Activated naive CD4-positive, alpha-beta T cell treated with anti-CD3 and anti-CD28 coated beads, Interleukin-2, amount 10 ng/mL, durations not matched to agents 7 days and 5 days (primary cell): ENCODE measurements around the gene DYRK1A.
A peak's percentile ranks its signal among the peaks of the same experiment; 100 is the strongest.

Experiments used
- CTCF ChIA-PET: fragments of 350-600 bp; sonication (Branson Sonifier 250); formaldehyde crosslinking; loops from one replicate; lab custom pipeline; 2021; ENCODE audit warnings: antibody characterized with exemption; lab: Charles Lee
- DNase-seq: peaks from one replicate; pipeline ENCODE4 v3.0.0-alpha.2; 2020
- H3K27ac Mint-ChIP-seq: one replicate; pipeline ENCODE4 v1.8.0; 2021; ENCODE audit warnings: mild to moderate bottlenecking, moderate library complexity, mixed read lengths
- H3K27me3 Mint-ChIP-seq: one replicate; pipeline ENCODE4 v1.8.0; 2021; ENCODE audit warnings: mild to moderate bottlenecking, mixed read lengths
- H3K36me3 Mint-ChIP-seq: one replicate; pipeline ENCODE4 v1.8.0; 2021; ENCODE audit warnings: mixed read lengths
- H3K4me1 Mint-ChIP-seq: one replicate; pipeline ENCODE4 v1.8.0; 2021; ENCODE audit warnings: mixed read lengths
- H3K4me3 Mint-ChIP-seq: one replicate; pipeline ENCODE4 v1.8.0; 2021; ENCODE audit warnings: mild to moderate bottlenecking, moderate library complexity, mixed read lengths
- H3K9me3 Mint-ChIP-seq: one replicate; pipeline ENCODE4 v1.8.0; 2021; ENCODE audit warnings: mixed read lengths

The DYRK1A gene

DNA sequence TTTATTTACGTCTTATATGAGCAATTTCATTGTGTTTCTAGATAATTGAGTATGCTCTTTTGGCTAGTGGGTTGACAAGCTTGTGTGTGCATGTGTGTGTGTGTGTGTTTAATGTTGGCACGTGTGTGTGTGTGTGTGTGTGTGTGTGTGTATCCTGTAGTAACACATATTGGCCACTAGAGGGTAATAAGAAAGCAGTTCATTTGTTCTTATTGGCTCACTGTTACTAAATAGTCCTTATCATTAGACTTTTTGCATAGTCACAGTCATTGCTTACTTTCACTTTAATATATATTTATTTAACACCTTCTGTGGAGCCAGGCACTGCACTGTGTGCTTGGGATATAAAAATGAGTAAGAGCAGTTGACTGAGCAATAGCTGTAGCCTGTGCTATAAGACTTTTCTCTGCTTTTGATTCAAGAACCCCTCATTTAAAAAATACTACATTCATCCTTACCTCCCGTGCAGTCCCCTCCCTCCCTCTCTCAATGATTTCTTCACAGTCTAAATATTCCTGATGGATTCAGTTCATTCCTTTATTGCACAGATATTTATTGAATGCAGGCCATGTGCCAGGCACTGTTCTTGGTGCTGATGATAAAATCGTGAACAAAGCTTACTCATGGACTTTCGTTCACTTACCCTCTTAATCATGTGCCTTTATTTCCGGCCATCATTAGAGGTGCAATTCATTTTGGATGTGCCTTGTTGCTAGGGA lies 96.7 kb downstream of the DYRK1A start:
- H3K4me3 Mint-ChIP-seq, result no peak overlapping the region
- peaks cover 32% of the 10 kb centered on the region for H3K36me3 Mint-ChIP-seq
- H3K4me1 Mint-ChIP-seq, result peaks cover 50% of the 10 kb centered on the region

GRCh38 chr21:37467082-37467481 lies 100.5 kb downstream of the DYRK1A start:
- H3K4me1 Mint-ChIP-seq, result peaks cover 31% of the 10 kb centered on the region
- no peaks in the 10 kb centered on the region for H3K27me3 Mint-ChIP-seq
- H3K4me3 Mint-ChIP-seq, result no peak overlapping the region
- H3K9me3 Mint-ChIP-seq, result peaks cover under 1% of the 10 kb centered on the region
- CTCF ChIA-PET, result no interaction called here
- DNase-seq, result no peak
- peak overlapping the region; percentile 24 for H3K27ac Mint-ChIP-seq
- peaks cover 36% of the 10 kb centered on the region for H3K36me3 Mint-ChIP-seq

More for the DNA sequence above, 96.7 kb downstream of the DYRK1A start:
- Mint-ChIP-seq H3K9me3 (peaks cover 1% of the 10 kb centered on the region), H3K27me3 (no peaks in the 10 kb centered on the region), H3K27ac (peak overlapping the region; percentile 70)
- peak; percentile 40 for DNase-seq
- CTCF ChIA-PET, result interaction anchor here (0.6 to 1.9 kb wide), 12 partner anchors 11 to 275 kb away, joined by 3 to 6 read pairs (median 4); no protein-coding TSS in a partner anchor

DNA sequence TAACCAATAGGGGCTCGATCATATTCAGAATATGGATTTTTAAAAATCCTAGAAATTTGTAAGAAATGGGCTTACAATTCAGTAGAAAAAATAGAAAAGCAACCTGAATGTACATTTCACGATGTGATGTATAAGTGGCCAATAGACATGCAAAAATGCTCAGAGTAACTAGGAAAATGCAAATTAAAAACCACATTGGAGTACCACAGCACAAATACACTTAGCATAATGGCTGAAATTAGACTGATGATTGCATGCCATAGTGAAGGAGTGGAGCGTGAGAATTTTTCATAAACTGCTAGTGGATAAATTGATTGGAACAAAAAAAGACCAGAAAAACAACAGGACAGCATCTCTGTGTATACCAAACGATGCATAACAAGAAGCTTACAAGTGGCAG lies 102.3 kb downstream of the DYRK1A start:
- H3K27ac Mint-ChIP-seq, result no peak overlapping the region
- no peak for DNase-seq
- H3K9me3 Mint-ChIP-seq, result no peaks in the 10 kb centered on the region
- H3K4me1 Mint-ChIP-seq, result peaks cover 16% of the 10 kb centered on the region
- no peak overlapping the region for H3K4me3 Mint-ChIP-seq
- no peaks in the 10 kb centered on the region for H3K27me3 Mint-ChIP-seq
- H3K36me3 Mint-ChIP-seq, result peaks cover 39% of the 10 kb centered on the region
- CTCF ChIA-PET, result no interaction called here

DNA sequence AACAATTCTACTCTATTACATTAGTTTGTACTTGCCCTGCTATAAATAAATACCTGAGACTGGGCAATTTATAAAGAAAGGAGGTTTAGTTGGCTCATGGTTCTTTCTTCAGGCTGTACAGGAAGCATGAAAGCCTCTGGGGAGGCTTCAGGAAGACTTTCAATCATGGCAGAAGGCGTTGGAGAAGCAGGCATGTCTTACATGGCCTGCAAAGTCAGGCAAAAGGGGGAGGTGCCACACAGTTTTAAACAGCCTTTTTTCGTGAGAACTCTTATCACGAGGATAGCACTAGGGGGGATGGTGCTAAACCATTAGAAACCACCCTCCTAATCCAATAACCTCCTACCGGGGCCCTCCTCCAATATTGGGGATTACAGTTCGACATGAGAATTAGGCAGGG lies 102.9 kb downstream of the DYRK1A start:
- H3K4me1 Mint-ChIP-seq, result peaks cover 14% of the 10 kb centered on the region
- no peaks in the 10 kb centered on the region for H3K9me3 Mint-ChIP-seq
- no peaks in the 10 kb centered on the region for H3K27me3 Mint-ChIP-seq
- no peak for DNase-seq
- no peak overlapping the region for H3K27ac Mint-ChIP-seq
- CTCF ChIA-PET, result no interaction called here
- H3K36me3 Mint-ChIP-seq, result peaks cover 38% of the 10 kb centered on the region
- H3K4me3 Mint-ChIP-seq, result no peak overlapping the region

- DNase-seq, result no peak
- Mint-ChIP-seq H3K4me1 (peaks cover 20% of the 10 kb centered on the region), H3K27ac (no peak overlapping the region), H3K36me3 (peaks cover 29% of the 10 kb centered on the region), H3K9me3 (no peaks in the 10 kb centered on the region), H3K4me3 (no peak overlapping the region), H3K27me3 (no peaks in the 10 kb centered on the region)
- CTCF ChIA-PET, result no interaction called here
Measured at GRCh38 chr21:37472581-37472980, 106.0 kb downstream of the DYRK1A start.

DNA sequence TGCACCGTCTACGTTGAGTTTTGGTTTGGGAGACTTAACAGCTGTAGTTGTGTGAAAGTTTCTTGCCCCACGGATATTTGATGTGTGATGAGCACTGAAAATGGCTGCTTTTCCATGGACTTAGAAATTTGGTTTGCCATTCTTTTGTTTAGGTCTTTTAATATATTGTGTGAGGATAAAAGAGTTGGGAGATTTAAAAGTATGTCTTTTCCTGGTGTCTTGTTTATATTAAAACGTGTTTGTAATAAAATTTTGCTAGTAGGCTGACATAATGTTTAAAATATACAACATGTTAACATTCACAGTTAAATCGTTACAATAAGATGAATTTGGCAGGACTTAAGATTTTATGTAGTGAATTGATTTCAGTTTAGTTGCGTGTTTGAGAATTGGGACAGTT lies 106.9 kb downstream of the DYRK1A start:
- no peak for DNase-seq
- Mint-ChIP-seq H3K4me3 (no peak overlapping the region), H3K27ac (no peak overlapping the region), H3K4me1 (peaks cover 25% of the 10 kb centered on the region), H3K9me3 (no peaks in the 10 kb centered on the region), H3K27me3 (no peaks in the 10 kb centered on the region), H3K36me3 (peaks cover 28% of the 10 kb centered on the region)
- CTCF ChIA-PET, result no interaction called here

DNA sequence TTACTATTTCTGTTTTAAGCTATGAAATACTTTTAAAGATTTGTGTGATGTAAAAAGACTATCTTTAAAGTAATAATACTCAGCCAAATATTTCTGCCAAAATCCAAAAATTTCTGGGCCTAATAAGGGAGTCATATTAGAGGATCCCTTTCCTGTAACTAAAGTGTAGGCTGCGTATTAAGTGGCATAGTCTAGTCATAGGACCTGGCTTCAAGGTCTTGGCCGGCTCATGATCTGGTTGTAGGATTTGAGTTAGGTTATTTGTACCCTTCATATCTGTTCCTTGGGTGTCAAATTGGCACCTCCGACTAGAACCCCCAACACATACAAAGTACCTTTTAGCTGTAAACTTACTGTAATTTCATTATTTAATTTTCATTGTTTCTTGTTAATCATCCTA lies 107.8 kb downstream of the DYRK1A start:
- DNase-seq, result no peak
- no peak overlapping the region for H3K4me3 Mint-ChIP-seq
- H3K36me3 Mint-ChIP-seq, result peaks cover 23% of the 10 kb centered on the region
- no peaks in the 10 kb centered on the region for H3K9me3 Mint-ChIP-seq
- peaks cover 22% of the 10 kb centered on the region for H3K4me1 Mint-ChIP-seq
- no peak overlapping the region for H3K27ac Mint-ChIP-seq
- H3K27me3 Mint-ChIP-seq, result no peaks in the 10 kb centered on the region
- CTCF ChIA-PET, result interaction anchor here (0.6 to 1.6 kb wide), 4 partner anchors 11 to 308 kb away, joined by 3 to 6 read pairs (median 4); no protein-coding TSS in a partner anchor

DNA sequence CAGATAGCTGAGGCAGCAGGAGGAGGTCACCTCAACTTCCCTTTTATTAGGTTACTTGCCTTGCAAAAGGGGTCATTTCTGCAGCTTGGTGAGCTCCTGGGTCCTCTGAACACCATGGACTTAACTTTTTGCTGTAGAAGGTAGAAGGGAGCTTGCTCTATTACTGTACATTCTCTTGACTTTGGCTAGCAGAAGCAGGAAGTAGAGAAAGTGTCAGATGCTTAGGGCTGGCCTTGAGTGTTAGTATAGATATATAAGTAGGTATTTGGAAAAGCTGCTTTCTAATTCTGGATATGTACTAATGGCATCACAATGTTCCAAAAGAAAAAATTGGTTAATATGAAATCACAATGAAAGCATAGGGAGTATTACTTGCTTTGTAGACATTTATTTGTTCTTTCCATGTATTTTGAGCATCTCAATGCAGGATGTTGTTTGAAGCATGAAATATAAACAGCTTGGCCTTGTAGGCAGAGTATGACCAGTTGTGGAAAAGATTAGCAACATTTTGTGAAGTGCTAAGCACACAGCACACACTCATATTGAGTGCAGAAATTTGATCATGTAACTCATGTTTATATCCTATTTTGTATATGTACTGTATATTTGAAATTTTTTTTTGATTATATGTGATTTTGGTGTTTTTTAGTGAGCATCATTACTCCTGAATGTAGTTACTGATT lies 108.8 kb downstream of the DYRK1A start:
- Mint-ChIP-seq H3K27ac (no peak overlapping the region), H3K27me3 (no peaks in the 10 kb centered on the region), H3K4me1 (peaks cover 22% of the 10 kb centered on the region), H3K36me3 (peaks cover 21% of the 10 kb centered on the region), H3K9me3 (no peaks in the 10 kb centered on the region), H3K4me3 (no peak overlapping the region)
- DNase-seq, result no peak
- CTCF ChIA-PET, result interaction anchor here (0.8 to 1.6 kb wide), 3 partner anchors 11 to 309 kb away, joined by 3 to 6 read pairs (median 5); no protein-coding TSS in a partner anchor

GRCh38 chr21:37478794-37479193 lies 112.2 kb downstream of the DYRK1A start:
- CTCF ChIA-PET, result interaction anchor here (0.6 kb wide), 1 partner anchor 122 kb away, joined by 4 read pairs; no protein-coding TSS in a partner anchor
- H3K27ac Mint-ChIP-seq, result no peak overlapping the region
- peaks cover 13% of the 10 kb centered on the region for H3K4me1 Mint-ChIP-seq
- no peaks in the 10 kb centered on the region for H3K27me3 Mint-ChIP-seq
- no peak overlapping the region for H3K4me3 Mint-ChIP-seq
- H3K36me3 Mint-ChIP-seq, result peaks cover 27% of the 10 kb centered on the region
- no peaks in the 10 kb centered on the region for H3K9me3 Mint-ChIP-seq
- DNase-seq, result no peak

DNA sequence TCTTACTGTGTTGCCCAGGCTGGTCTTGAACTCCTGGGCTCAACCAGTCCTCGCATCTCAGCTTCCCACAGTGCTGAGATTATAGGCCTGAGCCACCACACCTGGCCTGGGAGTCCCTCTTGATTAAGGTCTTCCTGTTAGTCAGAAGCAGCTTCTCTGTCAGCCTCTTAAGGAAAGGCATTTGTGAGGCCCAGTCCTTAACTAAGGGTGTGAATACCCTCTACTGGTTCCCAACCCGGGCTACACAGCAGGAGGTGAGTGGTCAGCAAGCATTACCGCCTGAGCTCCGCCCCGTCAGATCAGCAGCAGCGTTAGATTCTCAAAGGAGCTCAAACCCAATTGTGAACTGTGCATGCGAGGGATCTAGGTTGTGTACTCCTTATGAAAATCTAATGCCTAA lies 117.2 kb downstream of the DYRK1A start:
- H3K27ac Mint-ChIP-seq, result no peak overlapping the region

DNA sequence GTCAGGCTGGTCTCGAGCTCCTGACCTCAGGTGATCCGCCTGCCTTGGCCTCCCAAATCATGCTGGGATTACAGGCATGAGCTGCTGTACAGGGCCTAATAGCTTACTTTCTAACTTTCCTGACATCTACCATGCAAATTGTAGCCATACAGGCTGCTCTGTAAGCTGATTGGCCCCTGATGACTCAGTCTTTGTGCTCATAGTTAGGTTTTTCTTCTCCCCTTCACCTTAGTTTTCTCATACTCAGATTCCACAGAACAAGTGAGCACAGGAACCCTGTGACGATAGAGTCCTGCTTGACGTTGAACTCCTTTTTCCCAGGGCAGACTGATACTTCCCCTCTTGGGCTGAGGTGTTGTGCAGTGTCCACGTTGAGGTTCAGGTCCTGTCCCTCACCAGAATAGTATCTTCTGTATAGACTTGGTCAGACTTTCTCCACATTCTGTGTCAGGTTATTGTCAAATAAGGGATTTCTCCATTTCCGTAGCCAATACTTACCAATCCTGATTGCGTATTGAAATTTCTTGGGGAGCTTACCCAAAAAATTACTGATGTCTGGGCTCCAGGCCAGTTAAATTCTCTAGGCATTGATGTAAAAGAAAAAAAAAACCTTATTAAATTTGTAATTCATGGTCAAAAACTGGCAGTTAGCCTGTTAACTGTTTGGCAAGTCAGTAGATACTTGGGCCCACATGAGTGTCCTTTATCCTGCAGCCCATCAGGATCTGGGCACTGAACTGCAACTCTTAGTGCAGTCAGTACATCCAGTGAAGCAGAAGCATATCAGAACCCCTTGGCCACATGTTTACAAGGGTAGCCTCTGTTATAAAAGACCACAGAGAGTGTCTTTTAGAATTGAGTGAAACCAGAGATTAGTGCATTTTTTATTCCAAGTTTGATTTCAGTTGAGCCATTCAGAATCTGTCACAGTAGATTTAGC lies 118.2 kb downstream of the DYRK1A start:
- no peak for DNase-seq
- Mint-ChIP-seq H3K9me3 (no peaks in the 10 kb centered on the region), H3K36me3 (peaks cover 39% of the 10 kb centered on the region), H3K27ac (no peak overlapping the region), H3K4me3 (no peak overlapping the region), H3K4me1 (peaks cover 4% of the 10 kb centered on the region), H3K27me3 (no peaks in the 10 kb centered on the region)
- CTCF ChIA-PET, result interaction anchor here (1.1 kb wide), 1 partner anchor 11 kb away, joined by 5 read pairs; no protein-coding TSS in a partner anchor

More for the DNA sequence above, 117.2 kb downstream of the DYRK1A start:
- no peak for DNase-seq
- Mint-ChIP-seq H3K9me3 (no peaks in the 10 kb centered on the region), H3K4me3 (no peak overlapping the region), H3K27me3 (no peaks in the 10 kb centered on the region), H3K4me1 (no peaks in the 10 kb centered on the region), H3K36me3 (peaks cover 41% of the 10 kb centered on the region)
- CTCF ChIA-PET, result interaction anchor here (1.1 kb wide), 1 partner anchor 12 kb away, joined by 5 read pairs; no protein-coding TSS in a partner anchor

GRCh38 chr21:37489553-37489952 lies 123.0 kb downstream of the DYRK1A start:
- CTCF ChIA-PET, result interaction anchor here (0.6 kb wide), 1 partner anchor 128 kb away, joined by 4 read pairs; no protein-coding TSS in a partner anchor
- H3K36me3 Mint-ChIP-seq, result peaks cover 41% of the 10 kb centered on the region
- H3K9me3 Mint-ChIP-seq, result no peaks in the 10 kb centered on the region
- H3K27me3 Mint-ChIP-seq, result no peaks in the 10 kb centered on the region
- no peak overlapping the region for H3K27ac Mint-ChIP-seq
- no peak for DNase-seq
- peaks cover 6% of the 10 kb centered on the region for H3K4me1 Mint-ChIP-seq
- no peak overlapping the region for H3K4me3 Mint-ChIP-seq

GRCh38 chr21:37490084-37490483 lies 123.5 kb downstream of the DYRK1A start:
- DNase-seq, result no peak
- Mint-ChIP-seq H3K4me1 (peaks cover 6% of the 10 kb centered on the region), H3K9me3 (no peaks in the 10 kb centered on the region), H3K27ac (no peak overlapping the region), H3K27me3 (no peaks in the 10 kb centered on the region), H3K36me3 (peaks cover 39% of the 10 kb centered on the region), H3K4me3 (no peak overlapping the region)
- CTCF ChIA-PET, result interaction anchor here (0.6 kb wide), 1 partner anchor 128 kb away, joined by 4 read pairs; no protein-coding TSS in a partner anchor
